Choroid plexus epithelial cell (primary cell): ENCODE results near the gene SLC8A1.

Source experiments
- DNase-seq: peaks from one replicate; pipeline ENCODE4 v3.0.0-alpha.2; 2010; ENCODE audit warnings: low read depth
- H3K4me3 ChIP-seq: 2 replicates; pipeline ENCODE4 v1.5.1; 2011; ENCODE audit warnings: low read depth, mild to moderate bottlenecking, control low read depth, low read length, moderate library complexity
- CTCF ChIP-seq: conservative IDR thresholded peaks from 2 replicates; pipeline ENCODE4 v1.5.1; 2011; ENCODE audit warnings: low read depth, mild to moderate bottlenecking, control low read depth, inconsistent platforms, low read length, moderate library complexity

Gene SLC8A1

GRCh38 chr2:40343902-40344301 is 108.0 kb downstream of the SLC8A1 start:
- DNase-seq, result peak; percentile 59
- H3K4me3 ChIP-seq, result no peak overlapping the region
- TF ChIP-seq CTCF, result no peak

- DNase-seq, result no peak
- no peak for TF ChIP-seq CTCF
- no peak overlapping the region for H3K4me3 ChIP-seq
Measured at GRCh38 chr2:40341198-40341597, 110.7 kb downstream of the SLC8A1 start.

GRCh38 chr2:40339026-40339425 is 112.9 kb downstream of the SLC8A1 start:
- TF ChIP-seq CTCF, result no peak
- no peak overlapping the region for H3K4me3 ChIP-seq
- DNase-seq, result no peak

GRCh38 chr2:40332191-40332826 is 119.6 kb downstream of the SLC8A1 start:
- DNase-seq, result peak; percentile 76
- no peak for TF ChIP-seq CTCF
- no peak overlapping the region for H3K4me3 ChIP-seq

- DNase-seq, result no peak
- H3K4me3 ChIP-seq, result no peak overlapping the region
- no peak for TF ChIP-seq CTCF
Measured at GRCh38 chr2:40330096-40330495, 121.8 kb downstream of the SLC8A1 start.

GRCh38 chr2:40329739-40330030 is 122.2 kb downstream of the SLC8A1 start:
- H3K4me3 ChIP-seq, result no peak overlapping the region
- no peak for TF ChIP-seq CTCF
- no peak for DNase-seq

GRCh38 chr2:40325116-40325515 is 126.8 kb downstream of the SLC8A1 start:
- no peak for DNase-seq
- no peak for TF ChIP-seq CTCF
- H3K4me3 ChIP-seq, result no peak overlapping the region
